Kasumi-1 (cell line): Measurements from ENCODE around the gene BTD.
"Not testable (repeated sequence)": the region's sequence is repeated elsewhere in the genome, so short reads cannot be mapped to it uniquely, and the experiment has no call there.

Experiments
- DNase-seq, 2 experiments: peaks; one replicate each; lab custom pipeline; 2025; lab: John Stamatoyannopoulos, UW

The BTD gene

DNA sequence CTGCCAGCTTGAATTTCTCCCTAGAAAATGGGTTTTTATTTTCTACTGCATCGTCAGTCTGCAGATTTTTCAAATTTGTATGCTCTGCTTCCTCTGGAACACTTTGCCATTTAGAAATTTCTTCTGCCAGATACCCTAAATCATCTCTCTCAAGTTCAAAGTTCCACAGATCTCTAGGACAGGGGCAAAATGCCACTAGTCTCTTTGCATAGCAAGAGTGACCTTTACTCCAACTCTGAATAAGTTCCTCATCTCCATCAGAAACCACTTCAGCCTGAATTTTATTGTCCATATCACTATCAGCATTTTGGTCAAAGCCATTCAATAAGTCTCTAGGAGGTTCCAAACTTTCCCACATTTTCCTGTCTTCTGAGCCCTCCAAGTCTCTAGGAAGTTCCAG lies 3.0 kb downstream of the BTD start:
- DNase-seq, result not testable (repeated sequence)

DNA sequence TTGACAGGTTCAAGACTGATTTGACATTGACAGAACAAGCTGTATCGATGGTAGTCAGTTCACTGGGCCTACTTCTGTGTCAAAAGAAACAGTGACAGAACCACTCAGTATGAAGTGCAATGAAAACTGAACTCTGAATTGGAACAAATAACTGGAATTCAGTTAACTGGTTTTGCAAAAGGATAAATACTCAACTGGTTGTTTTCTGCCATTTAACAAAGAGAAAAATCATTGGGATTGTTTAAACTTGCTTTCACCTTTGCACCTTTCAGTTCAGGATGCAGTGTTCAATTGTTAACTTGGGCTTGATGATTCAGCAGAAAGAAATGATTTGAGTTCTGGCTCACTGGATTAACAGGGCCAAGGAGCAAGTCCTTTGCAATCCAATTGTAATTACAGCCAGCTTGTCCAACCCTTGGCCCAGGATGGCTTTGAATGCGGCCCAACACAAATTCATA lies 4.9 kb downstream of the BTD start:
- no peak for DNase-seq

DNA sequence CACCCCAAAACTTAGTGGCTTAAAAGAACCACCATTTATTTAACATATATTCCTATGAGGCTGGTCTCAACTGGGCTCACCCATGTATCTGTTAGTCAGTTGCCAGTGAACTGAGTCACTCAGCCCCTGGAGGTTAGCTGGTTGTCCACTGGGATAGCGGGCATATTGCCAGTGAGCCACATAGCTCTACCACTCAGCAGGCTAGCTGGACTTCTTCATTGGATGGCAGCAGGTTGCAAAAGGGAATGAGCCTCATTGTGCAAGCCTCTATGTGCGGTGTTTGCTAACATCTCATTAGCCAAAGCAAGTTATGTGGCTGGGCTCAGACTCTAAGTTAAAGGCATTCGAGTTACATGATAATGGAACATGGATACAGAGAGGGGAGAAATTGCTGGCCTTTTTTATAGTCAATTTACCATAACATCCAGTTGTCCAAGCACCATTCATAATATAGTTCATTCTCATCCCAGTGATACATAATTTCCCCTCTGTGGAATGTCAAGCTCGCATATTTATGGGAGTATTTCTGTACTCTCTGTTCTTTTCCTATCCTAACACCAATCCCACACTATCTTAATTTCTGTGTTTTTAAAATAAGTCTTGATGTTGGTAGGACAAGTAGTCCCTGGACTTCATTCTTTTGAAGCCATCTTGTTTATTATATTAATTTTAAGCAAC lies 8.7 kb downstream of the BTD start:
- no peak for DNase-seq

DNA sequence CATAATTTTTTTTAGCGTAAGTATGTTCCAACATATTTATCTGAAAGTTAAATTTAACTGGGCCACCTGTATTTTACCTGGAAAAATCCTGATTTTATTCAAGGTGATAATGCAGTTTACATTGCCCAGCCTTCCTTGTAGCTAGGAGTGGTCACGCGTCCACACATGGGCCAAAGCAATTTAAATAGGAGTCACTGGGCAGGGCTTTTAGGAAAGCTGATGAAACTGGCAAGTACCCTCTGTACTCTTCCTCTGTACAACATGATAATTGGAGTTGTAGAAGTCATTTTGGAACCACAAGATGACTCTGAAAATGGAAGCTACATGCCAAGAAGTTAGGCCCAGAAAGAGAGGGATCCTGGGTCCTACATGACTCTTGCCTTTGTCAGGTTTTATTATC lies 9.5 kb downstream of the BTD start:
- DNase-seq, result no peak

DNA sequence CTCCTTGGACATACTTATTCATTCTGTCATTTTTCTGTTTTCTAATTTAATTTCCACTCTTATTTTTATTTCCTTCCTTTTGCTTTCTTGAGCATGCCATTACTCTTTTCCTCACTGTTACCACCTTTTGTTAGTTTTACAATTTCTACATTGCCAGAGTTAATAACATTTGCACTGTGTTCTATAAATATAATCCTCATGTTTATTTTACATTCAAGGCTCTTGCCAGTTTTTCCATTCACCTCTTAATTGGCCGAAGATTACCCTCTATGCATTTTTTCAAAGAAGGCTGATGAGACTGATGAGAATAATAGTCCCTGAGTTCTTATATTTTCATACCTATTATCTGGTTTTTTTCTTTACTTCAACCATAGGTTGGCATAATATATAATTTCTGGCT lies 10.5 kb downstream of the BTD start:
- no peak for DNase-seq

DNA sequence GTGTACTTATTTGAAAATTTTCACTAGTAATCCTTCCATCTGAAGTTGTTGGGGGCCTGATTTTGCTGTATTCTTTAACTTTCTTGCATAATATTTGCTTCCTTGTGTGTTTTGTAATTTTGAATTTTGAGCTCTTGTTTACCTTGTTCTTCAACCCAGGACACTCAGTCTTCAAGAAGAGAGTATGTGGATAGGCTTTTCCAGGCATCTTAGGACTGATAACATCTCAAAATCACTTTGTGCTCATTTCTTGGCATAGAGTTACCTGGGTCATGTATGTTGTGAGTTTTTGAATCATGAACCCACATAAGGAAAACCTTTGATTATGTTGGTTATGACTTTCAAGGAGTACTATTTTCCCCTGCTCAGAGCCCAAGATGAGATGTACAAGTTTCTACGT lies 13.4 kb downstream of the BTD start:
- no peak for DNase-seq

DNA sequence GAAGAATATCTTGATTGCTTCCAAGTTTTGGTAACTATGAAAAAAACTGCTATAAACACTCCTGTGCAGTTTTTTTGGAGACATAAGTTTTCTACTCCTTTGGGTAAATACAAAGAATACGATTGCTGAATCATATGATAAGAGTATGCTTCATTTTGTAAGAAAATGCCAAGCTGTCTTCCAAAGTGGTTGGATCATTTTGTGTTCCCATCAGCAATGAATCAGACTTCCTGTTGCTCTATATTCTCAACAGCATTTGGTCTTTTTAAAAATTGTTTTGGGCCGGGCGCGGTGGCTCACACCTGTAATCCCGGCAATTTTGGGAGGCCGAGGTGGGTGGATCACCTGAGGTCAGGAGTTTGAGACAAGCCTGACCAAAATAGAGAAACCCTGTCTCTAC lies 14.5 kb downstream of the BTD start:
- DNase-seq, result no peak

DNA sequence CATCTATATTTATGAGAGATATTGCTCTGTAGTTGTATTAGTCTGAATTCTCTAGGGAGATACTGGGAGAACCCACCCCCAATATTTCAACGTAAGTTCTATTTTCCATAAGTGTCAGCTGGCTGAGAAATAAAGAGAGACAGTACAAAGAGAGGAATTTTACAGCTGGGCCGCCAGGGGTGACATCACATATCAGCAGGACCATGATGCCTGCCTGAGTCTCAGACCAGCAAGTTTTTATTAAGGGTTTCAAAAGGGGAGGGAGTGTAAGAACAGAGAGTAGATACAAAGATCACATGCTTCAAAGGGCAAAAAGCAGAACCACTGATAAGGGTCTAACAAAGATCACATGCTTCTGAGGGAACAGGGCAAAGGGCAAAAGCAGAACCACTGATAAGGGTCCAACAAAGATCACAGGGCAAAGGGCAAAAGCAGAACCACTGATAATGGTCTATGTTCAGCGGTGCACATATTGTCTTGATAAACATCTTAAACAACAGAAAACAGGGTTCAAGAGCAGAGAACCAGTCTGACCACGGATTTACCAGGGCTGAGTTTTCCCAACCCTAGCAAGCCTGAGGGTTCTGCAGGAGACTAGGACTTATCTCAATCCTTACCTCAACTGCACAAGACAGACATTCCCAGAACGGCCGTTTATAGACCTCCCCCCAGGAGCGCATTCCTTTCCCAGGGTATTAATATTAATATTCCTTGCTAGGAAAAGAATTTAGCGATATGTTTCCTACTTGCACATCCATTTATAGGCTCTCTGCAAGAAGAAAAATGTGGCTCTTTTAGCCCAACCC lies 18.3 kb downstream of the BTD start:
- DNase-seq, result not testable (repeated sequence)

DNA sequence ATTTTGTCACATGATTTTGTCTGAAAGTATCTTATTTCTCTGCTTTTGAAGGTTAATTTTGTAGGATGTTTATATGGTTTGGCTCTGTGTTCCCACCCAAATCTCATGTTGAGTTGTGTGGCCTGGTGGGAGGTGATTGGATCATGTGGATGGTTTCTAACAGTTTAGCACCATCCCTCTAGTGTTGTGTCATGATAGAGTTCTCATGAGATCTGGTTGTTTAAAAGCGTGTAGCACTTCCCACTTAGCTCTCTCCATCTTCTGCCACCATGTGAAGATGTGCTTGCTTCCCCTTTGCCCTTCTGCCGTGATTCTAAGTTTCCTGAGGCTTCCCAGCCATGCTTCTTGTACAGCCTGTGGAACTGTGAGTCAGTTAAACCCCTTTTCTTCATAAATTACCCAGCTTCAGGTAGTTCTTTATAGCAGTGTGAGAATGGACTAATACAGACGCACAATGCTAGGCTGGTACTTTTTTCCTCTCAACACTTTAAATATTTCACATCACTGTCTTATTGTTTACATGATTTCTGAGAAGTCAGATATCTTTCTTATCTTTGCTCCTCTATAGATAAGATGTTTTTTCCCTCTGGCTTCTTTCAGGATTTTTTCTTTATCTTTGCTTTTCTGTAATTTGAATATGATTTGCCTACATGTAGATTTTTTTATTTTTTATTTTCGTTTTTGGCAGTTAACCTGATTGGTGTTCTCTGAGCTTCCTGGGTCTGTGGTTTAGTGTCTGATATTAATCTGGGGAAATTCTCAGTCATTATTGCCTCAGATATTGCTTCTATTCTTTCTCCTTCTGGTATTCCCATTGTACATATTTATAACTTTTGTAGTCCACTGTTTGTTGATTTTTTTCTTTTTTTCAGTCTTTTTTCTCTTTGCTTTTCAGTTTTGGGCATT lies 22.2 kb downstream of the BTD start:
- no peak for DNase-seq

DNA sequence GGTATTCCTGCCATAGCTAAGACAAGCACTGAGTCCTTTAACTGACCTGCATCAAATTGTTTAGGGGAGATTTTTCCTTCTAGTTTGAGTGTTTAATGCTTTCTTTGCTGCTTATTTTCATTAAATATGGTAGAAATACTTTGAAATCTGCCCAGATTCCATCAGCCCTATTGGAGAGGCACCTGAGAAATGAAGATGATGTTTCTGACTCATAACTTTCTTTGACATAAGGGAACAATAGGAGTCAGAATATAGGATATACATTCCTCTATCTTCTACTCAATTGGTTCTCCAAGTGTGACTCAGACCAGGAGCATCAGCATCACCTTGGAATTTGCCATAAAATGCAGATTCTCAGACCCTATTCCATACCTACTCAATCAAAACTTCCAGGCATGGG lies 27.4 kb downstream of the BTD start:
- no peak for DNase-seq

DNA sequence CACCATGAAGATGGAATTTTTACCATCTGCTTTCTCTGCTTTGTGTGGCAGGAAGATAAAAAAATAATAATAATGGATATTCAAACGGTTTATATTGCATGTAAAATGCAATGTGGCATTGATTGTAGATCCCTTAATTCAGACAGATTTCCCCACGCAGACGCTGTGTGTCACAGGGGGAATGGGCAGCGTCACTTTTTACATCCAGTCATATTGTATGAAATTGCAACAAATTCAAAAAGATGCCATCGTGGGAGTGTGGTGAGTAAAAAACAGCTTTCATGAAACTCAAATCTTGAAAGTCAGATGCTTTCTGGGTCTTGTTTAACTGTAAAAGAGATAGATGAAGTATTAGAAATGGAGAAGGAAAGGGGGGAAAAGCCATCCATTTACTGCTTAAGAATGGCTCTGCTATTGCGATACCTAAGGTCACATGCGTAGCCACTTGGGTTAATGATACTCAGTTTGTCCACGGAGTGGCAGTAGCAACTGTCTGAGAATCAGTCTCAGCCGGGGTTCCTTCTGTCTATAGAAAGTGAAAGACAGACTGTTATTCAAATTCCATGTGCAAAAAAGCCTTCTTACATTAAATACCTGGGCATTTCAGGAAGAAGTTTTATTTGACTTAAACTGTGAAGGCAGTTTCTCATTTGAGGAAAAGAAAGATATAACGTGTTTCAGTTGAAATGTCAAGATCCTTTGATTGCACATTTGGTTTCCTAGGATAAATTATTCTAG lies 28.5 kb downstream of the BTD start:
- DNase-seq, result peak; percentile 87 to 89

DNA sequence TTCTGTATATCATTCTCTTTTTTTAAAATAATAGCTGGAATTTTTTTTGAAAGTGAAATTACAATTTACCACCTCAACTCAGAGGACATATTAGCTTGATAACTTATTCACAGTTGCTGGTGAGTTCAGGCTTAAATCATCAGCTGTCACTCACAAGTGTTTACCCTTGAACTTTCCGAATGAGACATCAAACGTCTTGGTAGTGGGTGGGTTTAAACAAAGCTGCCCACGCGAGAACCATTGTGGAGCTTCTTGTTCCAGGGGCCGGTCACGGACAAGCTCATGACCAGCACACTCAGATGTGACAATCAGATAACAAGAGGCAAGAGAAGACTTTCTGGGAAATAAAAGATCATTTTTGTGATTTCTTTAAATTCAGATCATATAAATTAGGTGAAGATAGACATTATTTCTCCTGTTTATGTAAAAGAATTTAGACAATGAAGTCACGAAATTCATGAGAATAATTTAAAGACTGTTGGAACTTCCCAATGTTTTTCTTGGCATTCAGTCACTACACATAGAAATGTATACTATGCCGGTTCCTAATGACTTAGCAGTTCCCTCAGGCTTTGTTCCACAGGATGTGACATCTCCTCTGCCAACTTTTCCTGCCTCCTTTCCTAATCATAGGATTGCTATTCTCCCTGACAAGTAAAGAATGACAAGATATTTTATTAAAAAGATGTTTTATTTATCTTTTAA lies 29.3 kb downstream of the BTD start:
- no peak for DNase-seq

DNA sequence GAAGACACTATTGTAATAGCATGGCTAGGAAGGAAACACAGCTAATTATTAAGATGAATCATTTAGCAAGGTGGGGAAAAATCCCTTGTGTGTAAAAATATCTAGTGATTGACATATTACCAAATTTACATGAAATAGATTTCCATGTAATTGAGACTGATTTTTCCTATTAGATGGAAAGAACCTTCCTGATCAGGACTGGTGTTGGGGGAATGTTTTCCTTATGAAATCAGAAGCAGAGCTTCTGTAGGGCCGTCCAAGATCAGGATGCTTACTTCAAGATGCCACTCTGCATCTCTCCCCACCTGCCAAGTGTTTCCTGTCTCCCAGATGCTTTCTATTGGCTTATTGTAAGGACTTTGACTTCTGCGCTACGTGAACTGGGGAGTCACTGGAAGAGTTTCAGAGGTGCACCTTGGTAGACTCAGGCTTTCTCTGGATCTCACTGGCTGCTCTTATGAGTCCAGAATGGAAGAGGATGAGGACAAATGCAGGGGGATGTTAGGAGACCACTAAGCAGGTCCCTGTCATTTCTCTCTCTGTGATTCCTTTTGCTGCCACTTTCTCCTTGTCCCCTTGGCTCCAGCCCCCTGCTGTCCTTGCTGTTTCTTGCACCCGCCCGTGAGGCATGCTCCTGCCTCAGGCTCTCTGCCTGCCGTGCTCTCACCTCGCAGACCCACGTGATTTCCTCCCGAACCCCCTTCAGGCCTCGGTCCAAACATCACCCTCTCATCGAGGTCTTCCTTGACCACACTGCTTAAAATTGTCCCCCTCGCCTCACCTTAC lies 30.1 kb downstream of the BTD start:
- DNase-seq, result no peak

DNA sequence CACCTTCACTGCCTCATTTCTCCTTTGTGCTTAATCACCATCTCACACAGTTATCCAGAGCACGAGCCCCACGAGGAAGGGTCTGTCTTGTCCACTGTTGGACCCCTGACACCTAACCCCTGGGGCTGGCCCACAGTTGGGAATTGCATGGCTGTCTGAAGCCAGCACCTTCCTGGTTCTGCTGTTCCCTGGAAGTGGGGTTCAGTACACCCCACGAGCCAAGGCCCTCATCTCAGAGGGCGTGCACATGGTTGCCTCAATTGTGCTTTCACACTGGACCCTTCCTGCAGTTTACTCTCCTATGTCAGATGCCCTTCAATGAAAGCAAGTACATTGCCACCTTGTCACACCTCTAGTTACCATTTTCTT lies 30.7 kb downstream of the BTD start:
- DNase-seq, result no peak

DNA sequence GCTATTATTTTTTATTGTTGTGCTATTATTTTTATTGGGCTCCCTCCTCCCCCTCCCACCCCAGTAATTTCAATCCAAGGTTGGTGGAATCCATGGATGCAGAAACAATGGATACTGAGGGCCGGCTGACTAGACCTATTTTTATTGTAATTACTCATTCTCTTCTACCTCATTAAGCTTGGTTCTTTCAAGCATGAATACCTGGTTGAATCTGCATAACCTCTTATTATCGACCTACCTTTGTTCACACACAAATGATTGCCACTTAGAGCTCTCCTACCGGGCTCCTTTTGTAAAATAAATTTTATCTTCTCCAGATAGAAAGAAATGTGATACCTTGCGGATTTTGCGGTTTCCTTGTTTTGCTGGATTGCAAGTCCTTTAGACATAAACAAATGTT lies 31.6 kb downstream of the BTD start:
- no peak for DNase-seq

DNA sequence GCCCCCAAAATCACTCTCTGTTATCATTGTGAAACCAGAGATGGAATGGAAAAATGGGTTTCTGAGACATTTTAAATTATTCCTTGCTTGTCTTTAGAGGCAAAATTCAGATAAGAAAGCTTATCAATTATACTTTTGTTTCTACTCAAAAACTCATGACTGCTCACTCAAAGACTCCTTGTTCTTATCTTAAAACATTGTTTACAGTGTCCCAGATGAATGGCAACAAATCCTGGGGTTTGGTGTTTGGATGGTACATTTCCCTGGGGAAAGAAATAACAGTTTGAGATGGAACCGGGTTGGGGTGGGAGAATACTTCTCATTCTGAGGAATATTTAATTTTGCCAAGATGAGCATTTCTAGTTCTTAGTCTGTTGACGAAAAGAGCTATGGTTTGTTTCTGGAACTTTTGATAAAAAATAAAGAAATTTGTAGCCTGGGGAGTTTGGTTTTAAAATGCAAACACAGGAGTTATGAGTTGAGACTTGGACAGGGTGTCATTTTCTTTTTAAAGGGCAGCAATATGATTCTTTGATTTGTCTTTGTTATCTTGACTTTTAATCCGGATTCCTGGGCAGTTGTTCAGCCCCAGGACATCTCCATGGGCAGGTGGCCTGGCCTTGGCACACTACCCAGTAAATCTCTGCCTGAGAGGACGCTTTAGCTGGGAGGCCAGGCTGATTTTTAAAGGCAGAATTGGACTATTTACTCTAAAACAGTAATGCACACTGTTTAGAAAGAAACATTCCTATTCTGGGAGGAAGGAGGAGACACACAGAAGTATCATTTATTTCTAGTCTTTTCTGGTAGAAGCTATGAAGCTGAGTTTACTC lies 32.4 kb downstream of the BTD start:
- no peak for DNase-seq

DNA sequence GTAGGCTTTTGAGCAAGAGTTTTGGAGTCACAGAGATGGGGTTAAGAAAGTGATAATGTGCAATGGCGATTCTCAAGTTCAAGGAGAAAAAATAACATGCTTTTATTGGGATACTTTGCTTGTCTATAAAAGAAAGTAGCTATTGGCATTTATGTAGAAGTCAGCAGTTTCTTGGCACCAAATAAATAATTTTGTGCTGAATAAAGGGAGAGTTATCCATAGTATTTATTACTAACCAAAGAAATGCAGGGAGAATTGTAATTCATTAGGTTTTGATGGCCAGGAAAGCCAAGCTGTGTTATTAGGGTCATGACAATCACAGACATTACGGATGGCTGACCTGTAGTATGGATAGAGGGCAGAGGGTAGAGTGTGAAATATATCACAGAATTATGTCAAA lies 33.1 kb downstream of the BTD start:
- no peak for DNase-seq

DNA sequence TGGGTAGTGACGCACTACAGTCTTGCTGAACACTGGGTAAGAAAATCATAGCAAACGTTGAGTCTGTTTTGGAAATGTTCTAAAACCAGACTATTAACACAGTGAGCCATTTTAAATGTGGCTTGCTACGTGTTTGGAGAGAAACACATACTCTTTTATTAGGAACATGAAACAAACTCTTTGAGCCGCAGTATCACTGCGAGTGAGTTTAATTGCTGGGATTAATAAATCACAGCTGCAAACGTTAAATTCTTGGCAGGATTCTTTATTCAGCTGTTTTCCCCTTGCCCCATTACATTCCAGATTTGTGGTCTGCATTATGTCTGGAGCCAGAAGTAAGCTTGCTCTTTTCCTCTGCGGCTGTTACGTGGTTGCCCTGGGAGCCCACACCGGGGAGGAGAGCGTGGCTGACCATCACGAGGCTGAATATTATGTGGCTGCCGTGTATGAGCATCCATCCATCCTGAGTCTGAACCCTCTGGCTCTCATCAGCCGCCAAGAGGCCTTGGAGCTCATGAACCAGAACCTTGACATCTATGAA lies 33.6 kb downstream of the BTD start:
- no peak for DNase-seq

DNA sequence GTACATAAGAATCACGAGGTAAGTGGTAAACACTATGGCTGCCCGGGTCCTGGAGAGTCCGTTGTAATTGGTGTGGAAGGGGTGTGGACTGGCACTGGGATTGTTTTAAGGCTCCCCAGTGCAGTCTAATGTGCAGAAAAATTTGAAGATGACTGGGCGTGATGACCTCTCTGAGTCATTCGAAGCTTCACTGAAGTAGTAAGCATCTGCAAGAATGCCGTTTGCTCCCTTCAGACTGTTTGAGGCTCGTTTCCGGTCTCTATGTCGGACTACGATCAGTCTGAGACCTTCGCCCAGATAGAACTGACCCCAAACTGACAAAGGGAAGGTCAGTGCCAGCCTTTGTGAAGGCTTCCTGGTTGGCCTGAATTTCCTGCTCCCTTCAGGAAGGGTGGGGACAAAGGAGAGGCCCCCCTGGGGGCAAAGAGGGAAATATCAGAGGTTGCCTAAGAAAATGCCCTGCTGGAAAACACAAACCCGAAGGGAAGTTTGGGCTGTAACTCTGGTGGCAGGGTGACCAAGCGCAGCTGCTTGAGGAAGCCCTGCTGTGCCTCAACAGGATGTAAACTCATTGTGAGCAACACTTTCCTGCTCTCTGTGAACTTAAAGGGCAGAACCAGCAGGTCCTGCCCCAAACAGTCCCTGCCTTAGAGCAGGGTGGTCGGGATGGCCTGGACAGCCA lies 34.6 kb downstream of the BTD start:
- peak; percentile 33 to 41 for DNase-seq
